D721Med (cell line): ENCODE data around the gene PLA2G6.

ENCODE experiments used
- DNase-seq: peaks from one replicate; pipeline ENCODE4 v3.0.0; 2011; ENCODE audit warnings: low spot score; ENCODE audit not compliant: insufficient read length
- FAIRE-seq: peaks from 2 replicates; lab custom pipeline; 2011; peaks lifted over from hg19 to GRCh38; lab: Jason Lieb, UNC
- CTCF ChIP-seq: IDR thresholded peaks from 2 replicates; pipeline ENCODE4 v1.5.1; 2012; ENCODE audit warnings: mild to moderate bottlenecking, control low read depth; ENCODE audit not compliant: insufficient read depth; ENCODE audit errors: missing control alignments

The PLA2G6 gene

GRCh38 chr22:38107692-38108515, 73.7 kb downstream of the PLA2G6 start:
- FAIRE-seq: no peak
- DNase-seq: no peak
- TF ChIP-seq CTCF: no peak

- no peak for DNase-seq
- no peak for FAIRE-seq
- no peak for TF ChIP-seq CTCF
These were observed 74.6 kb downstream of the PLA2G6 start for GRCh38 chr22:38106814-38107578.

- no peak for DNase-seq
- FAIRE-seq: no peak
- peak; percentile 16 for TF ChIP-seq CTCF
These were observed 77.5 kb downstream of the PLA2G6 start for GRCh38 chr22:38104084-38104483.

GRCh38 chr22:38103641-38104040, 78.0 kb downstream of the PLA2G6 start:
- no peak for TF ChIP-seq CTCF
- DNase-seq: no peak
- no peak for FAIRE-seq

GRCh38 chr22:38098410-38099249, 83.0 kb downstream of the PLA2G6 start:
- no peak for TF ChIP-seq CTCF
- DNase-seq (no peak), FAIRE-seq (no peak)

- no peak for DNase-seq
- TF ChIP-seq CTCF: no peak
- no peak for FAIRE-seq
These were observed 83.8 kb downstream of the PLA2G6 start for GRCh38 chr22:38097557-38098409.
